Measurements from ENCODE around the gene TCEAL6. TPM values are rescaled to one million over a fixed set of nuclear protein-coding genes. Genes with fewer than 3 reads are reported as not detected.
"Not testable (repeated sequence)": the region's sequence is repeated elsewhere in the genome, so short reads cannot be mapped to it uniquely, and the experiment has no call there.

The TCEAL6 gene
- total RNA-seq (2014; rRNA removed; shearing (Covaris generic)), result not detected in 2 replicates

DNA sequence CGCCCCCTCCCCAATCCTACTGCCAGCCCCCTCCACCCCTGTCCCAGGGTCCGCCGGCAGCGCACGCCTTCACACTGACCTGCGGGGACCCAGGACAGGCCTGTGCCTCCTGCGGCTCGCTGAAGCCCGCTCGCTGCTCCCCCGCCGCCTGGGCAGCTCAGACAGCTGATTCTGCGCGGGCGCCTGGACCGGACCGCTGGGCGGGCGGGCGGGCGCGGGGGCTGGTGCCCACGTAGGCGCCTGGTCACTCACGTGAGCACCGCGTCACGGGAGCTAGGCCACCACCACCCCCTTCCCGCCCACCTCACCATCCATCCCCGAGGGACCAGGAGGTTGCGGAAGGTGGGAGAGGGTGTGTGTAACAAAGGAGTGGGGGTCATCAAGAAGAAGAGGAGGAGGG, at the start of gene TCEAL6:
TCEAL6 (minus strand) TSS at position 208 of the 400 bp plus-strand sequence.
- not testable (repeated sequence) for H3K4me3 ChIP-seq; DNase-seq (ENCODE audit: low read depth in 1 of 2, low spot score in 2 of 2); H3K27me3 ChIP-seq (replicated peaks); H3K36me3 ChIP-seq; H3K27ac ChIP-seq; H3K4me1 ChIP-seq (replicated peaks); H3K9me3 ChIP-seq (replicated peaks)

DNA sequence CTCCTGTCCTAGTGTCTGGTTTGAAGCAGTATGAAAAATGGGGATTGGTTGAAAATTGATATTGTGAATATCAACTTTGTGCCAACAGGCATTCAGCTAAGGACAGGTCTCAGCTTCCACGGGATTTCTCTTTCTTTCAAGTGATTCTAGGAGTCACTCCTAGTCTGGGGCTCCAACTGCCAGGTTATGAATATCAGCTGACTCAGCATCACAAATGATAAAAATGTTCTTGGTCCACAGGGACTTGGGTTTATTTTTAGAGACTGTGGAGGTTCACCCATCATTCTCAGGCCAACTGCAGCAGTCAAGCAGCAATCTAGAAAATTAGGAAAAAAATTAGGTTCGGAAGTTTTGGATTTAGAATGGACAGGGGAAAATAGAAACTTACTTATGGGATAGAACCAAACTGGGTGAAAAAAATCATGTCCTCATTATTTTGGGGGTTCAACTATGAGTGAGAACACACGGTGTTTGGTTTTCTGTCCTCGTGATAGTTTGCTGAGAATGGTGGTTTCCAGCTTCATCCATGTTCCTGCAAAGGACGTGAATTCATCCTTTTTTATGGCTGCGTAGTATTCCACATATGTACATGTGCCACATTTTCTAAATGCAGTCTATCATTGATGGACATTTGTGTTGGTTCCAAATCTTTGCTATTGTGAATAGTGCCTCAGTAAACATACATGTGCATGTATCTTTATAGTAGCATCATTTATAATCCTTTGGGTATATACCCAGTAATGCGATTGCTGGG, 43.9 kb upstream of the TCEAL6 start:
- Histone ChIP-seq H3K36me3 (no peaks in the 10 kb centered on the region), H3K9me3 (replicated peaks) (no peaks in the 10 kb centered on the region), H3K27me3 (replicated peaks) (no peaks in the 10 kb centered on the region), H3K4me1 (replicated peaks) (no peaks in the 10 kb centered on the region), H3K4me3 (no peak overlapping the region), H3K27ac (no peak overlapping the region)
- no peak for DNase-seq (ENCODE audit: low read depth in 1 of 2, low spot score in 2 of 2)

DNA sequence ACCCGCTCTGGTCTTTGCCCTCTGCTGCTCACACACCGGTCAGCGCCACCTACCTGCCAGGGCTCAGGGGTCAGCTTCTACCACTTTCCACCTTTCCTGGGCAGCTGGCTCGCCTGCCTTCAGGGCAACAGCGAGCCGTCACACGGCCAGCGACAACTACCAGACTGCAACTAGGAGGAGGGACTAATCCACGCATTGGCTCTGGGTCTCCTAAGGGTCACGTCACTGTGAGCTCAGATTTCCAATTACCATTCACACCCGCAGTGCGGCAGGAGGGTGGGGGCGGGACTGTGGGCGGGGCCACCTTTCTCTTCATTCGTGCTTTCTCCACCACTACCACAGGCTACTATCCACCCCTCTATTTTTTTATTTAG, 13.5 kb upstream of the TCEAL6 start, which contains the start of gene BEX5:
BEX5 (minus strand) TSS at position 172 of the 374 bp plus-strand sequence. CDS start 1,712 bp downstream, outside the sequence.
- DNase-seq (ENCODE audit: low read depth in 1 of 2, low spot score in 2 of 2), result no peak
- Histone ChIP-seq H3K27ac (no peak within 1 kb of the TSS), H3K36me3 (no peaks in the 10 kb centered on the region), H3K27me3 (replicated peaks) (no peaks in the 10 kb centered on the region), H3K4me3 (no peak within 1 kb of the TSS), H3K9me3 (replicated peaks) (no peaks in the 10 kb centered on the region), H3K4me1 (replicated peaks) (no peaks in the 10 kb centered on the region)

DNA sequence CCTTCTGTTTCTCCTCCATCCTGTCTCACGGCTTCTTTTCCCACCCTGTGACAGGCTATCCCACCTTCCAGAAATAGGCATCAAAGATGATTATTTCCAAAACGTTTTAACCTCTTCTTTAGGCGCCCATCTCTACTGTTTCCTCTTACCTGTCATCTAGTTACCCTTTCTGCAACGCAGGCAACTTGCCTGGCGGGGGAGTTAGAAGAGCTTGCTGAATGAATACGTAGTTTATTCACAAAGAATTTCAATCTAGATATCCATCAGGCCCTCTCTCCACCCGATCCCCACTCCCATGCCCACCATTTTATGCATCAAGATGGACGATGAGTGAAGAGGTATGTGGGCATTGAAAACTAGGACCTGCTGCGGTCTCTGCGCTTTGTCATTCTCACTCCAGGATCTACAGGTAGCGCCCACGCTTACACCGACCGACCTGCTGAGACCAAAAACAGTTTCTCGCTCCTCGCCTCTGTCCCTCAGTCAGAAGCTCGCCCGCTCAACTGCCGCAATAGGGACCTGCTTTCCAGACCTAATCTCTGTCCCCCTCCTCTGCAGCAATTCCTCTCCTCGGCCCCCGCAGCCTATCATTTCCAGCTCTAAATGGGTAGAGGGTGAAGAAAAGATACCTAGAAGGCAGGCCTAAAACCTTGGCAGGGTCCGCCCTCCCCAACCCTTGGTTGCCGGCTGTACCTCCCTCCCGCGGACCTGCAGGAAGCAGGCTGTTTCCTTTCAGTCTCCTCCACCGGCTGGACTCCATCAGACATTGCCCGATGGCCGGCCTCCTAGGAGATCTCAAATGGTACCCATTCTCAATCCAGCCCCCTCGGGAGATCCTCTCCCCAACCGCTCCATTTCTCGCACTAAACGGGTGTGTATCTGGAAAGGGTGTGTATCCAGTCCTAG, 12.9 kb upstream of the TCEAL6 start:
- no peak overlapping the region for H3K4me3 ChIP-seq
- DNase-seq (ENCODE audit: low read depth in 1 of 2, low spot score in 2 of 2), result no peak

DNA sequence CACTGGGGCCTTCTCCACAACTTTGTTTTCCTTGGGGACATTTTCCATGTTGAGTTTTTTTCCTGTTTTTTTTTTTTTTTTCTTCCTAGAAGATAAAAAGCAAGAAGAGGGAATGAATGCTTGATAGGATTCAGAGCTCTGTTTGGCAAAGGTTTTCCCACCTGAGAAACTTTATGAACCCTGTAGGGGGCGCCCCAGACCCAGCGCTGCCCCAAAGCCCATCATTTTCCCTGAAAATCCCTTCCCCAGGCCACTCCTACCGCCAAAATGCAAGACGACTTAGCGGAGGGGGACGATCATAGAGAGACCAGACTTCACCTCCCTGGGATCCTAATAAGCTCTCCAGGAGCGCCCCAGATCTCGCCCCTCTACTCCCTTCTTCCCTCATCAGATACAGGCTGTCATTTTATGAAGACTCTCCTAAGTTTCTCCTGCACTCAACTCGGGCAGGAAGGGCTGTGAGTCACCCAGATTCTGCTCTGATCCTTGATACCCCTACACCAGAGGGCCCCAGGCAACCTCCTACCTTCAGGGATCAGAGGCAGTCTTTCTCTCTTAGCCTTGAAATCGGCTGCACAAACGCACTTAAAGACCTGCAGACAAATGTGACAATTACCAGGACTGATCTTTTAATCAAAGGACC, 12.1 kb upstream of the TCEAL6 start:
- no peaks in the 10 kb centered on the region for H3K27me3 ChIP-seq (replicated peaks)
- no peak overlapping the region for H3K4me3 ChIP-seq
- H3K4me1 ChIP-seq (replicated peaks), result no peaks in the 10 kb centered on the region
- no peaks in the 10 kb centered on the region for H3K9me3 ChIP-seq (replicated peaks)
- DNase-seq (ENCODE audit: low read depth in 1 of 2, low spot score in 2 of 2), result no peak
- H3K27ac ChIP-seq, result no peak overlapping the region
- H3K36me3 ChIP-seq, result no peaks in the 10 kb centered on the region

More for the DNA sequence above, 12.9 kb upstream of the TCEAL6 start:
- H3K4me1 ChIP-seq (replicated peaks), result no peaks in the 10 kb centered on the region
- no peaks in the 10 kb centered on the region for H3K36me3 ChIP-seq
- no peaks in the 10 kb centered on the region for H3K27me3 ChIP-seq (replicated peaks)
- no peaks in the 10 kb centered on the region for H3K9me3 ChIP-seq (replicated peaks)
- no peak overlapping the region for H3K27ac ChIP-seq

DNA sequence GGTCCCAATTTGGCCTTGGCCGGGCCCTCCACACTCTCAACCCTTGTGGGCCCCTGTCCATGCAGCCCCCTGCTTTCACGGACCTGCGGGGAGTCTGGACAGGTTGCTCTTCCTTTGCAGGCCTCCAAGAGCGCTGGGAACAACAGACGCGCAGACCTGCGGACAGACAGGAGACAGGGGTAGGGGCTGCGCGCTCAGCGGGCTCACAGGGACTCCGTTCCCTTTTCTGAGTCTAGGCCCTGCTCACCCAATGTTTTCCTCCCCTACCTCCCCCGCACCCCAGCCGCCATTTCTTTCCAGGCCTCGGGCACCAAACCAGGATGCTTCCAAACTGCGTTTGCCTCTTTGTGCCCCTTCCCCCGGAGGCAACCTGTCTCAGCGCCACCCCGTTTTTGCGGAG, 650 bp downstream of the TCEAL6 start:
- not testable (repeated sequence) for H3K4me1 ChIP-seq (replicated peaks); DNase-seq (ENCODE audit: low read depth in 1 of 2, low spot score in 2 of 2); H3K27ac ChIP-seq; H3K36me3 ChIP-seq; H3K4me3 ChIP-seq; H3K9me3 ChIP-seq (replicated peaks); H3K27me3 ChIP-seq (replicated peaks)

DNA sequence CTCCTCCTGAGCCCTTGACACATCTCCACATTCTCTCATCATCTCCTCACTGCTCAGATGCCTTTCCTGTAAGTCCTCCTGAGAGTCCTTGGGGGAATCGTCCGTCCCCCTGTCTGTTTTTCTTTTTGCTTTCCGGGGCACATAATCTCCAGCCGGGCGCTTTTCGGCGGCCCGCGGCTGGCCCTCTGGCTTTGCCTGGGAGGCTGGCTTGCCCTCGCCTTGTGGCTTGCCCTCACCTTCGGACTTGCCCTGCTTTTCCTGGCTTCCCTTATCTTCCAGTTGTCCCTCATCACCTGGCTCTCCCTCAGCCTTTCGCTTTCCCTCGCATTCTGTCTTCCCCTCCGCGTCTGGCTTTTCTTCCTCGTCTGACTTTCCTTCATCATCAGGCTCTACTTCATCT, 1.4 kb downstream of the TCEAL6 start:
- not testable (repeated sequence) for H3K27ac ChIP-seq; H3K9me3 ChIP-seq (replicated peaks); H3K36me3 ChIP-seq; H3K4me3 ChIP-seq; DNase-seq (ENCODE audit: low read depth in 1 of 2, low spot score in 2 of 2); H3K4me1 ChIP-seq (replicated peaks); H3K27me3 ChIP-seq (replicated peaks)

DNA sequence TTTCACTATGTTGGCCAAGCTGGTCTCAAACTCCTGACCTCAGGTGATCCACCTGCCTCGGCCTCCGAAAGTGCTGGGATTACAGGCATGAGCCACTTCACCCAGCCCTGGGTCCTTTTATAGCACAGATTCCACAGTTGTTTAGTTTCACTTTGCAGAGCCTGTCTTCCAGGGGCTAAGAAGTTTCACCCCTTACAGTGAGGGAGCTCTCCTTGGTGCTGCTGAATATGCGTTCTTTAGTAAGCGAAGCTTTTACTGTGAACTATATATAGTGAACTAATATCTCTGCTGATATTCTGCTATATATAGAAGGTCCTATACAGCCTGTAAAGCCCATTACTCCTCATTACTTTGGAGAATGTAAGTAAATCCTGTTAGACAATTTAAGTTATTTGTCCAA, 4.2 kb downstream of the TCEAL6 start:
- Histone ChIP-seq H3K4me1 (replicated peaks) (no peaks in the 10 kb centered on the region), H3K36me3 (no peaks in the 10 kb centered on the region), H3K27ac (no peak overlapping the region), H3K27me3 (replicated peaks) (no peaks in the 10 kb centered on the region), H3K4me3 (no peak overlapping the region), H3K9me3 (replicated peaks) (no peaks in the 10 kb centered on the region)
- DNase-seq (ENCODE audit: low read depth in 1 of 2, low spot score in 2 of 2), result no peak

DNA sequence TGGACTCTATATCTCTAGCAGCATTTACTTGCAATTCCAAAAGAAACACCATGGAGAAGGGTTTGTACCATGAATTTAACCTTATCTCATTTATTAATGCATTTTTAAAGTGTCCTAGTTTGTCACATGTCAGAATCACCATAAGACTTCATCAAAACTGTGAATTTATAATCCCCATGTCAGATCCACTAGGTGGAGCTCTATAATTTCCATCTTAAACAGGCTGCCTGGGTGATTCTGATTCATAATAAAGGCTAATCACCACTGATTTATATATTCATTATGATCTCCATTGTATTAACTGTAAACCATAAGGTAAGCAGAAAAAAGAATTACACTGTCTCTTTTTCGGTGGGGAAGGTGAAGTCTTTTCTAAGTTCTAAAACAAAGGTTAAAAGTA, 12.8 kb downstream of the TCEAL6 start:
- no peaks in the 10 kb centered on the region for H3K27me3 ChIP-seq (replicated peaks)

DNA sequence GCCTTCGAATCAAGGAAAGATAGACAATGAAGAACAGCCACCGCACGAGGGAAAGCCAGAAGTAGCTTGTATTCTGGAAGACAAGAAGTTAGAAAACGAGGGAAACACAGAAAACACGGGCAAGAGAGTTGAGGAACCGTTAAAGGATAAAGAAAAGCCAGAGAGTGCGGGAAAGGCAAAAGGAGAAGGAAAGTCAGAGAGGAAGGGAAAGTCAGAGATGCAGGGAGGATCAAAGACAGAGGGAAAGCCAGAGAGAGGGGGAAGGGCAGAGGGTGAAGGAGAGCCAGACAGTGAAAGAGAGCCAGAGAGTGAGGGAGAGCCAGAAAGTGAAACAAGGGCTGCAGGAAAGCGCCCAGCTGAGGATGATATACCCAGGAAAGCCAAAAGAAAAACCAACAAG, 15.4 kb downstream of the TCEAL6 start:
- no peak for DNase-seq (ENCODE audit: low read depth in 1 of 2, low spot score in 2 of 2)
- no peaks in the 10 kb centered on the region for H3K36me3 ChIP-seq
- H3K27me3 ChIP-seq (replicated peaks), result no peaks in the 10 kb centered on the region
- H3K27ac ChIP-seq, result no peak overlapping the region
- H3K4me1 ChIP-seq (replicated peaks), result no peaks in the 10 kb centered on the region
- H3K4me3 ChIP-seq, result no peak overlapping the region
- H3K9me3 ChIP-seq (replicated peaks), result no peaks in the 10 kb centered on the region

More for the DNA sequence above, 12.8 kb downstream of the TCEAL6 start:
- Histone ChIP-seq H3K4me1 (replicated peaks) (no peaks in the 10 kb centered on the region), H3K4me3 (no peak overlapping the region), H3K36me3 (no peaks in the 10 kb centered on the region), H3K27ac (no peak overlapping the region), H3K9me3 (replicated peaks) (no peaks in the 10 kb centered on the region)
- DNase-seq (ENCODE audit: low read depth in 1 of 2, low spot score in 2 of 2), result no peak

DNA sequence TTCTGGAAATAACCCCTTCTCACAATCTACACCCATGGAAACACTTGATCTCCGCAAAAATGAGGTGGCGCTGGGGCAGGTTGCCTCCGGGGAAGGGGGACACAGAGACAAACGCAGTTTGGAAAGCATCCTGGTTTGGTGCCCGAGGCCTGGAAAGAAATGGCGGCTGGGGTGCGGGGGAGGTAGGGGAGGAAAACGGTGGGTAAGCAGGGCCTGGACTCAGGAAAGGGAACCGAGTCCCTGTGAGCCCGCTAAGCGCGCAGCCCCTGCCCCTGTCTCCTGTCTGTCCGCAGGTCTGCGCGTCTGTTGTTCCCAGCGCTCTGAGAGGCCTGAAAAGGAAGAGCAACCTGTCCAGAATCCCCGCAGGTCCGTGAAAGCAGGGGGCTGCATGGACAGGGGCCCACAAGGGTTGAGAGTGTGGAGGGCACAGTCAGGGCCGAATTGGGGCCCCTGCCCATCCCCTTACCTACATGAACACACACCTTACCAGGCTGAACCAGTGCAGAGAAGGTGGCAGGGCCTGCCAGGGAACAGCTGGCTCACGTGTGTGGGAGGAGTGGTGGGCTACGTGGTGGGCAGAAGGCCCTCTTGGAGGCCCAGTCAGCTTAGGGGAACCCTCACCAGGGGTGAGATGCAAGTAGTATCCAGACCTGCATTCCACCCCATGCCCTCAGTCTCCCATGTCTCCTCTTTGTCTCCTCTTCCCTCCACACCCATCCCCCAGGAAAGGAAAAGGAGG, 16.0 kb downstream of the TCEAL6 start:
- not testable (repeated sequence) for H3K9me3 ChIP-seq (replicated peaks); H3K4me1 ChIP-seq (replicated peaks); H3K4me3 ChIP-seq; H3K27me3 ChIP-seq (replicated peaks); H3K36me3 ChIP-seq; H3K27ac ChIP-seq; DNase-seq (ENCODE audit: low read depth in 1 of 2, low spot score in 2 of 2)

DNA sequence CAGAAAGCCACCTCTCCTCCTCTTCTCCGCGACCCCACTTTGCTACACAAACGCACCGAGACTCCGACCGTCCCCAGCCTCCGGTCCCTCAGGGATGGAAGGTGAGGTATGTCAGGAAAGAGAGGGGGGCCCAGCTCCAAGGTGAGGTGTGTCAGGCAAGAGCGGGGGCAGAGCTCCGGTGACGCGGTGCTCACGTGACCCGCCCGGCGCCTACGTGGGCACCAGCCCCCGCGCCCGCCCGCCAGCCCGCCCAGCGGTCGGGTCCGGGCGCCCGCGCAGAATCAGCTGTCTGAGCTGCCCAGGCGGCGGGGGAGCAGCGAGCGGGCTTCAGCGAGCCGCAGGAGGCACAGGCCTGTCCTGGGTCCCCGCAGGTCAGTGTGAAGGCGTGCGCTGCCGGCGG, 16.8 kb downstream of the TCEAL6 start, which contains the start of gene TCEAL2:
TCEAL2 (plus strand) TSS at position 244 of the 400 bp plus-strand sequence. CDS start 1,152 bp downstream, outside the sequence.
- not testable (repeated sequence) for H3K4me3 ChIP-seq; H3K36me3 ChIP-seq; DNase-seq (ENCODE audit: low read depth in 1 of 2, low spot score in 2 of 2); H3K9me3 ChIP-seq (replicated peaks); H3K27ac ChIP-seq; H3K27me3 ChIP-seq (replicated peaks); H3K4me1 ChIP-seq (replicated peaks)

DNA sequence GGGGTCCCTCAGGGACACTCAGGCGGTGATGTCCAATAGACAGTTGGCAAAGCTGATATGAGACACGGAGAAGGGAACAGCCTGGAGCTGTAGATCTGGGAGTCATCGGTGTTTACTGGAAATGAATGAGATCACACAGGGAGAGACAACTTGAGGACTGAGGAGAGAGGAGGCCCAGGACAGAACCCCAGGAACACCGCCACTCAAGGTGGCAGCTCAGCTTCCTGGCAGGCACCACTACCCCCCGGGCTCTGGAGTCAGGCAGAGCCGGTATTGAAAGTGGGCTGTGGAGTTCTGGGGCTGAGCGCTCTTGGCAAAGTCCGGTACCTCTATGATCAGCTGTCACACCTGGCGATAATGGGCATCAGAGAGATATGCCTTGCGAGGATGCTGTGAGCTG, 17.3 kb downstream of the TCEAL6 start:
- H3K27me3 ChIP-seq (replicated peaks); DNase-seq (ENCODE audit: low read depth in 1 of 2, low spot score in 2 of 2): not testable (repeated sequence)

More for the DNA sequence above, 17.3 kb downstream of the TCEAL6 start:
- H3K9me3 ChIP-seq (replicated peaks); H3K4me1 ChIP-seq (replicated peaks); H3K4me3 ChIP-seq; H3K27ac ChIP-seq; H3K36me3 ChIP-seq: not testable (repeated sequence)

Data from SJSA1 (cell line).